Stimulated activated CD4-positive, alpha-beta T cell treated with anti-CD3 and anti-CD28 coated beads, TNF-alpha, amount 100 ng/mL, for 24 hours (primary cell): ENCODE data around the gene F11.
"Not testable (repeated sequence)": the region's sequence is repeated elsewhere in the genome, so short reads cannot be mapped to it uniquely, and the experiment has no call there.

Experiments
- DNase-seq, 3 experiments: peaks; one replicate each; pipeline ENCODE4 v3.0.0-alpha.2; 2020; ENCODE audit warnings: low read depth in 3 of 3

The F11 gene

DNA sequence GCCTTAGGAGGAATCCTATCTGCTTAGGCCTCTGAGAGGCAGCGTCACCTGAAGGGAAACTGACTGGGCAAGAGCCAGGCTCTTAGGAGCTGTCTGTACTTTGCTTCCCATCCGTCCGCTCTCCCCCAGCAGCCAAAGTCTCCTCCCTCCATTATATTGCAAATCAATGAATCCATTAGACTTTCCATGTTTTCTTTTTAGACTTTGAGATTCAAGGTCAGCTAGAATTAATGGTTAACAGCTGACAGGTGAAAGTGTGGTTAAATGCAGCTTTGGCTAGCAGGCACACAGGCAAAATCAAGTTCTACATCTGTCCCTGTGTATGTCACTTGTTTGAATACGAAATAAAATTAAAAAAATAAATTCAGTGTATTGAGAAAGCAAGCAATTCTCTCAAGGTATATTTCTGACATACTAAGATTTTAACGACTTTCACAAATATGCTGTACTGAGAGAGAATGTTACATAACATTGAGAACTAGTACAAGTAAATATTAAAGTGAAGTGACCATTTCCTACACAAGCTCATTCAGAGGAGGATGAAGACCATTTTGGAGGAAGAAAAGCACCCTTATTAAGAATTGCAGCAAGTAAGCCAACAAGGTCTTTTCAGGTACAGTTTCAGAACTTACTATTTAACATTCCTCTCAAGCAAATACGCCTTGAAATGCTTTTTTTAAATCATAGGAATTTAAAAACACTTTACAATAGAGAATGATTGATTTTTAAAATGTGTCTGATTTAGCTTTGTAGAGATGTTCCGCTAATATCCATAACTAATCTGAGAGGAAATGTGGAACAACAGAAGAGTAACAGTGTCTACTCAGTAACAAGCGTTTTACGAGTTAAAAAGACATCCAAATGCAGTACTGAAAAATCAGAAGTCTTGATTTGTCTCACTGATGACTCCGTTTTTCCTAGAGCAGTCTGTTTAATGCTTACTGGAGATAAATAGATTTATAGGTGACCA, at the start of gene F11:
Gene F11 (plus strand): TSS at position 507 of the 970 bp plus-strand sequence. CDS start 948 bp downstream, outside the sequence.
- DNase-seq: no peak

DNA sequence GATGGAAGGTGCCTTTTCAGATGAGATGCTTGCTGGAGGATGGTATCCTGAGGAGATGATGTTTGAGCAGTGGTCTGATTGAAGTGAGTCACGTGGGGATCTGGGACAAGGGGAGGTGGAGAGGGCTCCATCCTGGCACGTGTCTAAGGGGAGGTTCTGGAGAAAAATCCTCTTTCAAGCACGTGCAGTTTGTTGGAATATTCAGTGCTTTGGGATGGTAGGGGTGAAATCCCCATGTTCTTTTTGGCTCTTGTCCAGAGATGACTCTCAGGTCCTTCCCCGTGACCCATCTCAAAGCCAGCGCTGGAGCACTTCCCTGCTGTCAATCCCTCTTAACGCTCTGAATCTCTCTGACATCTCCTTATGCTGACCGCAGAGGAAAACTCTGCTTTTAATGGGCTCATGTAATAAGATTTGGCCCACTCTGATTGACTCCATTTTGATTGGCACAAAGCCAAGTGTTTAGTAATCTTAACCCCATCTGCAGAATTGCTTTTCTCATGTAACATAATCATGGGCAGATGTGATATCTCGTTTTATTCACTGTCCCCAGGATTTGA, 49.4 kb upstream of the F11 start:
- DNase-seq: no peak

DNA sequence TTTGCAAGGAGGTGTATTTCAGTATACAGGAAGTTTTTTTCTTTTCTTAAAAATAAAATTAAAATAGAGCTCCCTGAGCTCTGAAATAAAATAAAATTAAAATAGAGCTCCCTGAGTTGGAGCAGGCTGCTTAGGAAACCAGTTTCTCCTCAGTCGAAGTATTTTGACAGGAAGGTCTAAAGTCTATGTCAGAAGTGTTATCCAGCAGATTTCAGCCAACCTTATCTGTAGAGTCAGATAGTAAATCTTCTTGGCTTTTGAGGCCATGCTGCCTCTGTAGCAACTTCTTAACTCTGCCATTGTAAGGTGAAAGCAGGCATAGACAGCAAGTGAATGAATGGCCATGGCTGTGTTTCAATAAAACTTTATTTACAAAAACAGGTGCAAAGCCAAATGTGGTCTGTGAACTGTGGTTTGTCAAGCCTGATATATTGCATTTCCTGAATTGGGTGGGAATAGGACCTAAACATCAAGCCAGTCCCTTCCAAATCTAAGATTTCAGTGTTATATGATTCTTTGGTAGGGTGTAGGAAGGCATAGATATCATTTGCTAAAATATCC, 48.2 kb upstream of the F11 start:
- DNase-seq: no peak

DNA sequence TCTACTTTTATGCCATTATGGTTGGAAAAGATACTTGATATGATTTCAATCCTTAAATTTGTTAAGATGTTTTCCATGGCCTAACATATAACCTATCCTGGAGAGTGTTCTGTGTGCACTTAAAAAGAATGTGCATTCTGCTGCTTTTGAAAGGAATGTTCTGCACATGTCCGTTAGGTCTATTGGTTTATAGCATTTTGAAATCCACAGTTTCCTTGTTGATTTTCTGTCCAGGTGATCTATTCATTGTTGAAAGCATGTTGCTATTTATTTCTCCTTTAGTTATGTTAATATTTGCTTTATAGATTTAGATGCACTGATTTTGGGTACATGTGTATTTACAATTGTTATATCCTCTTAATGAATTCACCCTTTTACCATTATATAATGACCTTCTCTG, 44.4 kb upstream of the F11 start:
- no peak for DNase-seq

DNA sequence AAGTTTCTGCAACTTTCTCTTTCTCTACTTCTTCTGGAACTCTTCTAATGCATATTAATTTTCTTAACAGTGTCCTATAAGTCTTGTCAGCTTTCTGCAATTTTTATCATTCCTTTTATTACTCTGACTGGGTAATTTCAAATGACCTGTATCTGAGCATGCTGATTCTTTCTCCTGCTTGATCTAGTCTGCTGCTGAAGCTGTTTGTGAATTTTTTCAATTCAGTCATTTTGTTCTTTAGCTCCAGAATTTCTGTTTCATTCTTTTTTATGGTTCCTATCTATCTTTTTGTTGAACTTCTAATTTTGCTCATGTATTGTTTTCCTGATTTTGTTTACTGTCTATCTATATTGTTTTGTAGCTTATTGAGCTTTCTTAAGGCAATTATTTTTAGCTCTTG, 40.1 kb upstream of the F11 start:
- DNase-seq: no peak

DNA sequence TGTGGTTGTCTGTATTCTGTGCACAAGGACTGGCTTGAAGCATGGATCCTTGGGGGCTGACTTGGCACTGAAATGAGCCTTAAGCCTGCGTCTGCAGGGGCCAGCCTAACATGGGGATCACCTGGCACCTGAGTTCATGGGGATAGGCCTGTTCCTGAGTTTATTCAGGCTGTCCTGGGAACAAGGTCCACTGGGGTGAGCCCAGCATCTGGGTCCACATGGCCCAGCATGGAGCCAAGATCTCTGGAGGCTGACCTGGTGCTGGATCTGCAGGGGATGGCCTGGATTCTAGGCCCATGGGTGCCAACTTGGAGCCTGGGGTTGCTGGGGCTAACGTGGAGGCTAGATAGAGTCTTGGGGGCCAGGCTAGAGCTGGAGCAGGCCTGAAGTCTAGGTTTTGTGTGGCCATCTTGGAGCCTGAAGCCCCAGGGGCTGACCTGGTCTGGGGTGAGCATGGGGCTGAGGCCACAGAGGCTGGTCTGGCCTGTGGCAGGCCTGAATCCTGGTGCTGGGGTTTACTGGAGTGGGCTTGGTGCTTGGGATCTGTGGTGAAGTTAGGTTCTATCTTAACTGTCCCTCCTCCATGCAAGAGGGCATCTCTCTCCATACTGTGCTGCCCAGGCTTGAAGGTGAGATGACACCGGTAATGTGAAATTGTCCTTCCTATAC, 39.3 kb upstream of the F11 start:
- no peak for DNase-seq

DNA sequence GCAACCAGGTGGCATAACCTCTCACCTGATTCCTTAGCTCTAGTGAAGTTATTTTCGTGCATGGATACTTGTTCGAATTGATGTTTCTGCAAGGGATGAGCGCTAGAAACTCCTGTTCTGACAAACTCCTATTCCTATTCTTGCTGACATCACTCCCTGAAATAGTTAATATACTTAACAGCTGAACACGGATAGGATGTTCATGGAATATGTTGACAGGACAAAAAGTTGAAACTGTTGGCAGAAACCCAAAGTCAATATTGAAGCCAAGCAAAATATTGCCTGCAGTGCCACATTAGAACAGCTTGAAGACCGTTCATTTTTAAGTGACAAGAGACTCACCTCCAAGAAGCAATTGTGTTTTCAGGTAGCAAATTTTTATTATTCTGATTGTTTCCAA, 38.8 kb upstream of the F11 start, which contains the start of gene KLKB1:
Gene KLKB1 (plus strand): TSS at position 287 of the 400 bp plus-strand sequence. CDS start 689 bp downstream, outside the sequence.
- no peak for DNase-seq

DNA sequence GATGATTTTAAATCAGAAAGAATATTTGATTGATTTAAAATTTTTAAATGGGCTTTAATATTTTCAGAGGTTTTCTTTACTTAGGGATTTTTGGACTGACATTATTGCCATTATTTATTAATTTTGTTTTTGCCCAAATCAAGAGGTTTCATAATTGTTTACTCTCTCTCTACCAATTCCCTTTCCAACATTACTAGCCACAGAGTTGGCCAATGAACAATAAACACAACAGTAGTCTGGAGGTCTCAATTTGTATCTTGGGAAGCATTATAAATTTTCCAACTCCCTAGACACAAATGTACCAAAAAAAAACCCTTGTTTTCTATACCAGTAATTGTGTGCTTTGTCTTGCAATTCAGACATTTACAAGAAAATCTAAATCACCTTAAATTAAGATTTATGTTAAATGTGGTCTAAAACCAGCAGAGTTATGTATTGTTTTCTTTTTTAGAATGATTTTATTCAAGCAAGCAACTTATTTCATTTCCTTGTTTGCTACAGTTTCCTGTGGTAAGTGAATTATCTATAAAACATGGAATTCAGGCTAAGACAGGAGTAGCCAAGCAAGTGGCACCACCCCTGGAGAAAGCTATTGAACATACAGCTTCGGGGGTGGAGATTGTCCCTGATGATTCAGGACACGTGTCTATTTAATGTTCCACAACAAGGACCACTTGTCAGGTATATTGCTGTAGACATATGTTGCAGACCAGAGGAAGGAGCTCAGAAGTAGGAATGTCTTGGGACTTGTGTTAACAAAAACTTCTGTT, 38.1 kb upstream of the F11 start:
- DNase-seq: no peak

DNA sequence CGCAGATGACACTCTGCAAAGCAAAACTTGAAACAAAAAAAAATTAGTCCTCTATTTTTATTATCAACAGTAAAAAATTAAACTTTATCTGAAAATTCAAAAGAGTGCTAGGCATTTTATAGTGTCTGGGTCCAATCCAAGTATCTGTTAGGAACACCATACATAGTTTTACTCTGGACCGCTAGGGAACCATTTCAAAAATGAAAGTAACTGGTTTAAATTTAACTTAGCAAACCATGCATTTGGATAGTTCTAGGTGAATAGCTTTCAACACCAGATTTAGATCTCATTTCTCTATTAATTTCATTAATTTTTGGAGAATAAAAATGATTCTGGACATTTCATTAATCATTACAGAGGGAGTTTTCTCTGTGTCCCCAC, 37.5 kb upstream of the F11 start:
- no peak for DNase-seq

DNA sequence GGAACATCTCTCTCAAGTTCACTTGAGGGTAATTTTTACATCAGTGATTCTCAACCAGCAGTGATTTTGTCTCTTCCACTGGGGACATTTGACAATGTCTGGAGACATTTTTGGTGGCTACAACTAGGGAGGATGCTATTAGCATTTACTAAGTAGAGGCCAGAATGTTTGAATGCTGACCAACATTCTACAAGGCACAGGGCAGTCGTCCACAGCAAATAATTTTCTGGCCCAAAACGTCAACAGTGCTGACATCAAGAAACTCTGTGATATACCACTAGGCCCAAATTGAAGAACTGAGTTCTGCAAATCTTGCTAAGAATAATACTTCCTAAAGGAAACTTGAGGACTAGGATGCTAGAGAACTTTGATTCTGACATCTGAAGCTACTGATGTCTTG, 31.6 kb upstream of the F11 start:
- DNase-seq: no peak

DNA sequence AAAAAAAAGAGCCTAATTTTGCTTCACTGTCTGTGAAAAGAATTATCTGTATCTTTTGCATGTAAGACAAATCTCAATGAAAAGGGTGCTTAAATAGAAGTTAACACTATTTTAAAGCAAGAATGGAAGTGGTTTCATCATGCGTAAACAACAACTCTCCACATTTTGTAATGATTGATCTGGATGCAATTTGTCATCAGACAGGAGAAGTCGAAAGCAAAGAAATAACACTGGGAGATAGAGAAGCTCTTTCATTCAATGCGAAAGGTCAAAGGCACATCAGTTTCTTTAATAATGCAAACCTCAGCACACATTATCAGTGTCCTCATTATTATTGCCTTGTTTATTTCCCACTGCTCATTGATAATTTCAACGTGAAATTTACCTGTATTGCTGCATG, 29.9 kb upstream of the F11 start:
- DNase-seq: no peak

DNA sequence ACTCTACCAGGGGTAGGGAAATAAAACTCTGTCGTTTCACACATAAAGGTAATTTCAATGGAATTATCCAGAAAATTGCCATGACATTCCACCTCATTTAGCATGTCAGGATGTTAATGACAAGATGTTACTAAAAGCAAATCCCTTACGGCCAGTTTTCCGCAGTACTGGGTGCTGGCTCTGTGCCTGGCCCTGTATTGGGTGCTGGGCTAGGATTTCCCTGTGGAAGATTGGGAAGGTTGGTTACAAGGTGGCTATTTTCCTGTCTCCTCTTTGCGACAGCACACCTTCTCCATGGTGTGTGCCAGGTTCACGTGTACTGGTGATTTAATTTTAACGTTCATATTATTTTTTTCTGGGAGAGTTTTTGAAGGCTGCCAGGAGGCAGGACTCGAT, 25.5 kb upstream of the F11 start:
- no peak for DNase-seq

DNA sequence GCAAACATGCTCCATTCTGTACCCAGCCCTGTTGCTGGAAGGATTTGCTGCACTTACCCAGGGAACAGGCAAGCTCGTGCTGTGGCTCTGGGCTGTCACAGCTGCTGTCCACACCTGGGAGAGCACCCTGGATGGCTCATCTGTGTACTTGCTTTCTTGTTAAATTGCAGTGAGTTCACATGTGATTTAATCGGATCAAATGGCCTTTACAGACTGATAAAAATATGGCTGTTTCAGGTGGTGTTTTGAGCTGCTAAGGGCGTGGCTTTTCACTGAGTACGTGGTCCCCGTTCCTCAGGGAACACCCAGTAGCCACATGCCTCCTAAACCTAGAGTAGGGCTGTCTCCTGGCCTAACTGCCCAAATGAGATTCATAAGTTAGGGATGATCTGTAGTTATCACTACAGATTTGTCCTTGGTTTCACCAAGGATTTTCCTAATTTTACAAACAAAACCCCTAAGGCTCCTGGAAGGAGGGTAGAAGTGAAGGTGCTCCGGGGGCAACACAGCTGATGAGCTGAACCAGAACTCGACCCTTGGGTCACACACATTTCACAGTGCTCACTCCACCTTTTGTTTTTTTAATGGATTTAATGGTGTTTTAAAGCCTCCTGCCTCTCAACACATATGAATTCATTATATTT, 25.0 kb upstream of the F11 start:
- DNase-seq: no peak

DNA sequence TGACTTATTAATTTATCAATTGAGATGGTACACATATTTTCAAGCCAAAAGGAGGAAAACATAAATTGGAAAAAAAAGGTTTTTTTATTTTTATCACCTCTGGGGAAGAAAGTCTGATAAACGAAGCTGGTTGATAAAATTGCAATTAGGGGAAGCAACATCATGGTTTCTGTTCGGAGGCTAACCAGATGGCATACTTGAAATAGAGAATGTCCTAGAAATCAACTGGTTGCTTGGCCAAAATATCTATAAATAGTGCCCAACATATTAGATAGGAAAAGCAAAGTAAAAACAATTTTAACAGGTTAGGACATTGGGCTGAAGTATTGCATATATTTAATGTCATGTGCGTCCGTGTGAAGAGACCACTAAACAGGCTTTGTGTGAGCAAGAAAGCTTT, 24.4 kb upstream of the F11 start:
- DNase-seq: no peak

DNA sequence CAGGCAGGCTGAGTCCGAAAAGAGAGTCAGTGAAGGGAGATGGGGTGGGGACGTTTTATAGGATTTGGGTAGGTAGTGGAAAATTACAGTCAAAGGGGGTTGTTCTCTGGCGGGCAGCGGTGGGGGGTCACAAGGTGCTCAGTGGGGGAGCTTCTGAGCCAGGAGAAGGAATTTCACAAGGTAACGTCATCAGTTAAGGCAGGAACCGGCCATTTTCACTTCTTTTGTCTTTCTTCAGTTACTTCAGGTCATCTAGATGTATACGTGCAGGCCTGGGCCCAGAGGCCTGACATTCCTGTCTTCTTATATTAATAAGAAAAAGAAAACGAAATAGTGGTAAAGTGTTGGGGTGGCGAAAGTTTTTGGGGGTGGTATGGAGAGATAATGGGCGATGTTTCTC, 24.0 kb upstream of the F11 start:
- DNase-seq: not testable (repeated sequence)

DNA sequence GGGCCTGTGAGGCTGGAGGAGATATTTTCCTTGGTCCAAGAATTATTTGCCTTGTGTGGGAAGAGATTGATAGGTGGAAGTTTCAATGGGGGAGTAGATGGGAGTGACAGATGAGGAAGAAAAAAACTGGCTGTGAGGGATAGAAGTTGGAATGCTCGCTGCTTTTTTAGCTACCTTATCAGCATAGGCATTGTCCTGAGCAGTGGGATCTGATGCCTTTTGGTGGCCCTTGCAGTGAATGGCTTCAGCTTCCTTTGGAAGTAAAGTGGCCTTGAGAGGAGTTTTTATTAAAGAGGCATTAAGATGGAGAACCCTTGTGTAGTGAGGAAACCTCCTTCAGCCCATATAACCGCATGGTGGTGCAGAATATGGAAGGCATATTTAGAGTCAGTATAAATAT, 22.7 kb upstream of the F11 start:
- DNase-seq: no peak

DNA sequence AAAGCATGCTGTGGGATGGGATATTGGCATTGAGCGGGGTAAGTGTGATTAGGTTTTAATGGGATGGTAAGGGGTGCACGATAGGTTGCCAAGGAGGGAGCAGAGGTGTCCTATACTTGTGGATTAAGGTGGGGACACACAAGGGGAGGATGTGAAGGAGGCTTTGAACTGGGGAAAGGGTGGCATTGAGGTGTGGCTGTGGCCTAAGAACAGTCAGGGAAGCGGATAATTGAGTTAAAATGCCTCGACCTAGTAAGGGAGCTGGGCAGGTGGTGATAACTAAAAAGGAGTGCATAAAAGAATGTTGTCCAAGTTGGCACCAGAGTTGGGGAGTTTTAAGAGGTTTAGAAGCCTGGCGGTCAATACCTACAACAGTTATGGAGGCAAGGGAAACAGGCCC, 21.2 kb upstream of the F11 start:
- DNase-seq: no peak

DNA sequence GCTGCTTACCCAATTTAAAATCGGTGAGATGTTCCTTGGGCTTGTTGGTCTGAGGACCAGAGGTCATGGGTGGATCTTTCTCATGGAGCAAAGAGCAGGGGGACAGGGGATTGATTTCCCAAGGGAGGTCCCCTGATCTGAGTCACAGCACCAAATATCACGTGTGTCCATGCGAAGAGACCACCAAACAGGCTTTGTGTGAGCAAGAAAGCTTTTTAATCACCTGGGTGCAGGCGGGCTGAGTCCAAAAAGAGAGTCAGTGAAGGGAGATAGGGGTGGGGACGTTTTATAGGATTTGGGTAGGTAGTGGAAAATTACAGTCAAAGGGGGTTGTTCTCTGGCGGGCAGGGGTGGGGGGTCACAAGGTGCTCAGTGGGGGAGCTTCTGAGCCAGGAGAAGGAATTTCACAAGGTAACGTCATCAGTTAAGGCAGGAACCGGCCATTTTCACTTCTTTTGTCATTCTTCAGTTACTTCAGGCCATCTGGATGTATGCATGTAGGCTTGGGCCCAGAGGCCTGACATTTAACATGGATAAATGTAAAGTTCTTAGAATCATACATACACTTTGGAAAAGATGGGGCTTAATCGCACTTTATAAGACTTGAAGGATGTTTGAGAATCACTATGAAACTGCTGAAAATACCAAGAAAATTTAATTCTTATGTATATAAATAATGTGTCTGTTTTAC, 18.8 kb upstream of the F11 start:
- DNase-seq: not testable (repeated sequence)

DNA sequence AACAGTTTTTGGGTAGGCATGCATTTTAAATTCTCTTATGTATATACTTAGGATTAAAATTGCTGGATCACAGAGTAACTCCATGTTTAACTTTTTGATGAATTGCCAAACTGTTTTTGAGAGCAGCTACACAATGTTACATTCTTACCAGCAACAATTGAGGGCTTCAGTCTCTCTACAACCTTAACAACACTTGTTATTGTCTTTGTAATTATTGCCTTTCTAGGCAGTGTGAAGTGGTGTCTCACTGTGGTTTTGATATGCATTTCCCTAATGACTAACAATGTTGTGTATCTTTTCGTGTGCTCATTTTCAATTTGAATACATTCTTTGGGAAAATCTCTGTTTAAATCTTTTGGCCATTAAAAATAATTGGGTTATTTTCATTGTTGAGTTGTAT, 17.3 kb upstream of the F11 start:
- DNase-seq: no peak
